ENCODE measurements around the gene FUT8. TPM values are rescaled to one million over a fixed set of nuclear protein-coding genes. Genes with fewer than 3 reads are reported as not detected.

Gene FUT8
- polyA plus RNA-seq, 1 experiment: 45.1 TPM

DNA sequence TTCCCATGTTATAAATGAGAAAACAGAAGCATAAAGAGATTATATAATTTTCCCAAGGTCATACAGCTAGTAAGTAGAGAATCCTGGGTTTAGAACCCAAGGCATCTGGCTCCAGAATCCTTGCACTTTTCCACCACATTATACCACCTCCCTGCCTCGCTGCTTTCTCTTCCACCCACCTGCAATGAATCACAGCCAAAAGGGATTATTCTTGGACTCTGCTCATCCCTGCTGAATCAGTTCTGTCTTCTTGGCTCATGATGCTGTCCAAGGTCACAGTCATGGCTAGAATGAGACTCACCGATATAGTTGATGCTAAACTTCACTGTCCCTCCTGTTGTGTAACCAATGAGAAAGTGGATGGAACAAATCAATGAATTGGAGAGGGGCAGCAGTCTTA lies 356.6 kb downstream of the FUT8 start:
- TF ChIP-seq, protein P1, sequence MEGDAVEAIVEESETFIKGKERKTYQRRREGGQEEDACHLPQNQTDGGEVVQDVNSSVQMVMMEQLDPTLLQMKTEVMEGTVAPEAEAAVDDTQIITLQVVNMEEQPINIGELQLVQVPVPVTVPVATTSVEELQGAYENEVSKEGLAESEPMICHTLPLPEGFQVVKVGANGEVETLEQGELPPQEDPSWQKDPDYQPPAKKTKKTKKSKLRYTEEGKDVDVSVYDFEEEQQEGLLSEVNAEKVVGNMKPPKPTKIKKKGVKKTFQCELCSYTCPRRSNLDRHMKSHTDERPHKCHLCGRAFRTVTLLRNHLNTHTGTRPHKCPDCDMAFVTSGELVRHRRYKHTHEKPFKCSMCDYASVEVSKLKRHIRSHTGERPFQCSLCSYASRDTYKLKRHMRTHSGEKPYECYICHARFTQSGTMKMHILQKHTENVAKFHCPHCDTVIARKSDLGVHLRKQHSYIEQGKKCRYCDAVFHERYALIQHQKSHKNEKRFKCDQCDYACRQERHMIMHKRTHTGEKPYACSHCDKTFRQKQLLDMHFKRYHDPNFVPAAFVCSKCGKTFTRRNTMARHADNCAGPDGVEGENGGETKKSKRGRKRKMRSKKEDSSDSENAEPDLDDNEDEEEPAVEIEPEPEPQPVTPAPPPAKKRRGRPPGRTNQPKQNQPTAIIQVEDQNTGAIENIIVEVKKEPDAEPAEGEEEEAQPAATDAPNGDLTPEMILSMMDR (IDR thresholded peaks at IDR 0.05; ENCODE audit: low read depth, low read length): no peak
- no peak overlapping the region for H3K27ac ChIP-seq (ENCODE audit: low read depth, low read length)
- no peaks in the 10 kb centered on the region for H3K9me3 ChIP-seq (ENCODE audit: control insufficient read depth, insufficient read depth, low read length)
- H3K4me3 ChIP-seq (ENCODE audit: low read depth, low read length): no peak overlapping the region
- peaks cover 4% of the 10 kb centered on the region for H3K27me3 ChIP-seq (ENCODE audit: control insufficient read depth, insufficient read depth, low read length)
- no peak for DNase-seq (ENCODE audit: low read depth, low spot score)
- ChIA-PET CTCF (no interaction called here), POLR2A (no interaction called here)

- TF ChIP-seq, protein P1 (IDR thresholded peaks at IDR 0.05; ENCODE audit: low read depth, low read length): no peak
- no peak for DNase-seq (ENCODE audit: low read depth, low spot score)
- ChIA-PET CTCF (no interaction called here), POLR2A (no interaction called here)
- H3K4me3 ChIP-seq (ENCODE audit: low read depth, low read length): no peak overlapping the region
- peaks cover 4% of the 10 kb centered on the region for H3K27me3 ChIP-seq (ENCODE audit: control insufficient read depth, insufficient read depth, low read length)
- H3K9me3 ChIP-seq (ENCODE audit: control insufficient read depth, insufficient read depth, low read length): no peaks in the 10 kb centered on the region
- H3K27ac ChIP-seq (ENCODE audit: low read depth, low read length): no peak overlapping the region
Measured at GRCh38 chr14:65770681-65771080, 358.2 kb downstream of the FUT8 start.

- ChIA-PET POLR2A (no interaction called here), CTCF (no interaction called here)
- no peak overlapping the region for H3K27ac ChIP-seq (ENCODE audit: low read depth, low read length)
- TF ChIP-seq, protein P1 (IDR thresholded peaks at IDR 0.05; ENCODE audit: low read depth, low read length): no peak
- no peak overlapping the region for H3K4me3 ChIP-seq (ENCODE audit: low read depth, low read length)
- no peak for DNase-seq (ENCODE audit: low read depth, low spot score)
- H3K9me3 ChIP-seq (ENCODE audit: control insufficient read depth, insufficient read depth, low read length): no peaks in the 10 kb centered on the region
- H3K27me3 ChIP-seq (ENCODE audit: control insufficient read depth, insufficient read depth, low read length): peaks cover 6% of the 10 kb centered on the region
Measured at GRCh38 chr14:65771271-65771670, 358.7 kb downstream of the FUT8 start.

GRCh38 chr14:65772466-65772865 lies 359.9 kb downstream of the FUT8 start:
- no peak for DNase-seq (ENCODE audit: low read depth, low spot score)
- CTCF ChIA-PET: no interaction called here
- Histone ChIP-seq H3K27me3 (ENCODE audit: control insufficient read depth, insufficient read depth, low read length) (peaks cover 2% of the 10 kb centered on the region), H3K27ac (ENCODE audit: low read depth, low read length) (no peak overlapping the region), H3K4me3 (ENCODE audit: low read depth, low read length) (no peak overlapping the region), H3K9me3 (ENCODE audit: control insufficient read depth, insufficient read depth, low read length) (no peaks in the 10 kb centered on the region)
- TF ChIP-seq, protein P1 (IDR thresholded peaks at IDR 0.05; ENCODE audit: low read depth, low read length): no peak
- POLR2A ChIA-PET: no interaction called here

DNA sequence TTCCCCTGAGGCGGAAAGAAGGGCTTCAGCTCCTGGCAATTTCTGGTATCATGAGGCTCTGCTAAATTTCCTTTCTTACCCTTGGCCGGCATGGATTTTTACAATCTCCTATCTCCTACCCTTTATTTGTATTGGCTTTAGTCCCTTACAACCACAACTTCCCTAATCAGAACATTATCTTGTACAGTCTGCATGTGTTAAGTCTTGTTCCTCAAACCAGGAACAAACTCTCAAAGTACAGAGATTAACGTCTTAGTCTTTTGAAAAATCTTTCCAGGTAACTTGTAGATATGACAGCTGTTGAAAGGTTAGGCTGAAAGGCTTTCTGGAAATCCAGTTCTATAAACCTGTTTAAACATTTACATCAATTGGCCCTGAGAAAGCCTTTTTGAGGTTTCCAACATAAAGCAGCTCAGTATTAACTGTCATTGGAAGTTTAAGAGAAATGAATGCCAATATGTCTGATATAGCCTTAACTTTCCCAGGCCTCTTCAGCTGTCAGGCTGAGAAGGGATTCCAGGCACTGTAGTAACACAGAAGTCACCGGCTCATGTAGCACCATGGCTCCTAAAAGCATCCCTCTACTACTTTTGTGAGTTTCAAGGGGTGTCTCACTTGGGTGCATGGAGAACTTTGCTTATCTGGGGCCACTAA lies 360.5 kb downstream of the FUT8 start:
- no peak for DNase-seq (ENCODE audit: low read depth, low spot score)
- TF ChIP-seq, protein P1 (IDR thresholded peaks at IDR 0.05; ENCODE audit: low read depth, low read length): no peak
- Histone ChIP-seq H3K27ac (ENCODE audit: low read depth, low read length) (no peak overlapping the region), H3K9me3 (ENCODE audit: control insufficient read depth, insufficient read depth, low read length) (no peaks in the 10 kb centered on the region), H3K4me3 (ENCODE audit: low read depth, low read length) (no peak overlapping the region), H3K27me3 (ENCODE audit: control insufficient read depth, insufficient read depth, low read length) (peaks cover 2% of the 10 kb centered on the region)
- ChIA-PET CTCF (interaction anchor here (1.3 kb wide), 1 partner anchor 51 kb away, joined by 5 read pairs; no protein-coding TSS in a partner anchor), POLR2A (no interaction called here)
